Measurements from ENCODE around the gene OOSP1. TPM values are rescaled to one million over a fixed set of nuclear protein-coding genes. Genes with fewer than 3 reads are reported as not detected.

OOSP1 gene
- total and polyA plus RNA-seq, 8 donors: not detected

DNA sequence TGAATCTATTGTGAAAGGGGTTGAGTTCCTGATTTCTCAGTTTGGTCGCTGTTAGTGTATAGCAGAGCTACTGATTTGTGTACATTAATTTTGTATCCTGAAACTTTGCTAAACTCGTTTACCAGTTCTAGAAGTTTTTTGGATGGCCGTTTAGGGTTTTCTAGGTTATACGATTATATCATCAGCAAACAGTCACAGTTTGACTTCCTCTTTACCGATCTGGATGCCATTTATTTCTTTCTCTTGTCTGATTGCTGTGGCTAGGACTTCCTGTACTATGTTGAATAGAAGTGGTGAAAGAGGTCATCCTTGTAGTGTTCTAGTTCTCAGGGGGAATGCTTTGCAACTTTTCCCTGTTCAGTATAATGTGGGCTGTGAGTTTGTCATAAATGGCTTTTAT, 54.2 kb downstream of the OOSP1 start:
- TF ChIP-seq EP300 (IDR thresholded peaks at IDR 0.05): no peak

DNA sequence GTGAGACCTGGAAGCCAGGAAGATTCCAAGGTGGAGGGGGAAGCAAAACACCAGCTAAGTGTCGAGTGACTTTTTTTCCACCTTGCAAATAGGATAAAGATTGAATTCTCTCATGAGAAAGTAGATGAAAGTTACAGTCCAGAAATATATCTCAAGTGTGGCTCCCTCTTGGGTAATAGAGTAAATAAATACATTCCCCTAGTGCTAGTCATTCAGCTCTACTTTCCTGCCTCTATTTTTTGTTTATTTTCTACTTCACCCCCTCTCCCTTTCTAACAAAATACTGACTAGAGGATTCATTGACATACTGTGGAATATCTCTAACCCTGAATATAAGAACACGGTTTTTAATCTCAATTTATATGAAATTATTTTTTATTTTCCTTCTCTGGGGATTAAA, 59.6 kb downstream of the OOSP1 start:
- intact Hi-C loops (cut with DNase I; ENCODE audit: low total_unique reads): no loop called here
- no peaks in the 10 kb centered on the region for H3K36me3 ChIP-seq
- WGBS, 5 donors: 59 to 74% (median 62%) methylated on average over 2 of the region's 2 CpGs

More for the DNA sequence above, 54.2 kb downstream of the OOSP1 start:
- no peak for DNase-seq
- intact Hi-C loops (cut with DNase I; ENCODE audit: low total_unique reads): no loop called here
- peaks cover 0 to 17% (median 3%) of the 10 kb centered on the region in 4 donors for H3K9me3 ChIP-seq
- 53 to 80% (median 74%) methylated on average over 5 of the region's 5 CpGs for WGBS, 5 donors
- H3K27me3 ChIP-seq: no peaks in the 10 kb centered on the region
- H3K4me1 ChIP-seq: no peaks in the 10 kb centered on the region
- no peaks in the 10 kb centered on the region for H3K36me3 ChIP-seq
- H3K27ac ChIP-seq: no peak overlapping the region
- no peak overlapping the region for H3K4me3 ChIP-seq

DNA sequence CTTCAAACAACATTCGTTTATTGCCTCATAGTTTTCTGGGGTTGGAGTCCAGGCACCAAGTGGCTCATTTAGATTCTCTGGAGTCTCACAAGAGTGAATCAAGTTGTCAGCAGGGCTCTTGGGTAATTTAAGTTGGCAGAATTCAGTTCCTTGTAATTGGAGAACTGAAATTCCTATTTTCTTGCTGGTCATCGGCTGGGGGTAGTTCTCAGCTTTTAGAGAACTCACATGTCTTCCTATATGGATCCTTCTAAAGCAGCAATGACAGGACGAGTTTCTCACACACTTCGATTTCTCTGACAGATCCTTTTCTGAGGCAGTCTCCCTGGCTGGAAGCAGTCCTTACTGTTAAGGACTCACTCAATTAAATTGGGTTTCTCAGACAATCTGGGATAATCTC, 61.5 kb downstream of the OOSP1 start:
- H3K27me3 ChIP-seq: no peaks in the 10 kb centered on the region
- H3K4me3 ChIP-seq: no peak overlapping the region
- DNase-seq: no peak
- no peaks in the 10 kb centered on the region for H3K4me1 ChIP-seq
- WGBS, 5 donors: 79 to 91% (median 82%) methylated on average over 4 of the region's 4 CpGs
- intact Hi-C loops (cut with DNase I; ENCODE audit: low total_unique reads): no loop called here
- no peaks in the 10 kb centered on the region for H3K9me3 ChIP-seq
- H3K27ac ChIP-seq: no peak overlapping the region
- TF ChIP-seq POLR2AphosphoS5 (IDR thresholded peaks at IDR 0.05): no peak
- TF ChIP-seq EP300 (IDR thresholded peaks at IDR 0.05): no peak
- TF ChIP-seq, protein P1, sequence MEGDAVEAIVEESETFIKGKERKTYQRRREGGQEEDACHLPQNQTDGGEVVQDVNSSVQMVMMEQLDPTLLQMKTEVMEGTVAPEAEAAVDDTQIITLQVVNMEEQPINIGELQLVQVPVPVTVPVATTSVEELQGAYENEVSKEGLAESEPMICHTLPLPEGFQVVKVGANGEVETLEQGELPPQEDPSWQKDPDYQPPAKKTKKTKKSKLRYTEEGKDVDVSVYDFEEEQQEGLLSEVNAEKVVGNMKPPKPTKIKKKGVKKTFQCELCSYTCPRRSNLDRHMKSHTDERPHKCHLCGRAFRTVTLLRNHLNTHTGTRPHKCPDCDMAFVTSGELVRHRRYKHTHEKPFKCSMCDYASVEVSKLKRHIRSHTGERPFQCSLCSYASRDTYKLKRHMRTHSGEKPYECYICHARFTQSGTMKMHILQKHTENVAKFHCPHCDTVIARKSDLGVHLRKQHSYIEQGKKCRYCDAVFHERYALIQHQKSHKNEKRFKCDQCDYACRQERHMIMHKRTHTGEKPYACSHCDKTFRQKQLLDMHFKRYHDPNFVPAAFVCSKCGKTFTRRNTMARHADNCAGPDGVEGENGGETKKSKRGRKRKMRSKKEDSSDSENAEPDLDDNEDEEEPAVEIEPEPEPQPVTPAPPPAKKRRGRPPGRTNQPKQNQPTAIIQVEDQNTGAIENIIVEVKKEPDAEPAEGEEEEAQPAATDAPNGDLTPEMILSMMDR (IDR thresholded peaks at IDR 0.05): no peak
- no peak for TF ChIP-seq POLR2A (IDR thresholded peaks at IDR 0.05)
- H3K36me3 ChIP-seq: no peaks in the 10 kb centered on the region

More for the DNA sequence above, 59.6 kb downstream of the OOSP1 start:
- H3K27me3 ChIP-seq: no peaks in the 10 kb centered on the region
- no peaks in the 10 kb centered on the region for H3K9me3 ChIP-seq
- DNase-seq: no peak
- no peak overlapping the region for H3K27ac ChIP-seq
- H3K4me3 ChIP-seq: no peak overlapping the region
- TF ChIP-seq POLR2A (IDR thresholded peaks at IDR 0.05) (no peak), POLR2AphosphoS5 (IDR thresholded peaks at IDR 0.05) (no peak), EP300 (IDR thresholded peaks at IDR 0.05) (no peak)
- TF ChIP-seq, protein P1 (IDR thresholded peaks at IDR 0.05): no peak
- no peaks in the 10 kb centered on the region for H3K4me1 ChIP-seq

DNA sequence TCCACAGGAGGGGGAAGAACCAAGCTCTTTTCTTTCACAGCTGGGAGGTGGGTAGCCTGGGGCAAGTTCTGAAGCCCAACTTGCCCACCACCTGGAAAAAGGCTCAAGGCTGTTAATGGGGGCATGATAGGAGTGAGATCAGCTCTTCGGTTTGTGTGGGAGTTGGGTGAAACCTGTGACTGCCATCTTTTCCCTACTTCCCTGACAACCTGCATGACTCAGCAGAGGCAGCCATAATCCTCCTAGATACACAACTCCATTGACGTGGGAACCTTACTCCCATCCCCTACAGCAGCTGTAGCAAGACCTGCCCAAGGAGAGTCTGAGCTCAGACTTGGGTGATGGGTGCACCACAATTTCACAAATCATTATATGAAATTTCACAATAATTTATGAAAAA, 65.5 kb downstream of the OOSP1 start:
- 71 to 93% (median 86%) methylated on average over 2 of the region's 2 CpGs for WGBS, 5 donors
- H3K36me3 ChIP-seq: no peaks in the 10 kb centered on the region
- no peaks in the 10 kb centered on the region for H3K4me1 ChIP-seq
- intact Hi-C loops (cut with DNase I; ENCODE audit: low total_unique reads): no loop called here
- no peak overlapping the region for H3K27ac ChIP-seq
- DNase-seq: no peak
- no peaks in the 10 kb centered on the region for H3K27me3 ChIP-seq
- TF ChIP-seq, protein P1 (IDR thresholded peaks at IDR 0.05): no peak
- TF ChIP-seq POLR2A (IDR thresholded peaks at IDR 0.05) (no peak), POLR2AphosphoS5 (IDR thresholded peaks at IDR 0.05) (no peak), EP300 (IDR thresholded peaks at IDR 0.05) (no peak)
- H3K4me3 ChIP-seq: no peak overlapping the region
- no peaks in the 10 kb centered on the region for H3K9me3 ChIP-seq

DNA sequence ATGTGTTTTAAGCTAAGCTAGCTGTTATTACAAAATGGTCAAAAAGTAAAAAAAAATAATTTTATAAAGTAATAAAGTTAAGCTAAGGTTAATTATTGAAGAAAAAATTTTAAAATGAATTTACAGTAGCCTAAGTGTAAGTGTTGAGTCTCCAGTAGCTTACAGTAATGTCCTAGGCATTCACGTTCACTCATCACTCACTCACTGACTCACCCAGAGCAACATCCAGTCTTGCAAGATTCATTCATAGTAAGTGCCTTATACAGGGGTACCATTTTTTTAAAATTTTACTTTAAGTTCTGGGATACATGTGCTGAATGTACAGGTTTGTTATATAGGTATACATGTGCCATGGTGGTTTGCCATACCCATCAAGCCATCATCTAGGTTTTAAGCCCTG, 67.1 kb downstream of the OOSP1 start:
- intact Hi-C loops (cut with DNase I; ENCODE audit: low total_unique reads): no loop called here
- no peaks in the 10 kb centered on the region for H3K9me3 ChIP-seq
- H3K36me3 ChIP-seq: no peaks in the 10 kb centered on the region
- H3K27ac ChIP-seq: no peak overlapping the region
- no peaks in the 10 kb centered on the region for H3K27me3 ChIP-seq
- DNase-seq: no peak
- TF ChIP-seq EP300 (IDR thresholded peaks at IDR 0.05) (no peak), POLR2A (IDR thresholded peaks at IDR 0.05) (no peak)
- TF ChIP-seq, protein P1 (IDR thresholded peaks at IDR 0.05): no peak
- no peak overlapping the region for H3K4me3 ChIP-seq
- WGBS, 5 donors: 47 to 97% (median 92%) methylated on average over 1 of the region's 1 CpG
- H3K4me1 ChIP-seq: no peaks in the 10 kb centered on the region

Other genes starting within 250 kb of the OOSP1 start
- not detected for gene OR10V1, start 224.6 kb upstream of the OOSP1 start, total RNA-seq
- not detected for gene OR10V1, start 224.6 kb upstream of the OOSP1 start, polyA plus RNA-seq
- 100 to 1,000 TPM in 1 of 5 donors, 10 to 100 TPM in 4; 56.2 to 267 (median 67.2) TPM for gene STX3, start 183.1 kb upstream of the OOSP1 start, total RNA-seq
- gene STX3, start 183.1 kb upstream of the OOSP1 start, polyA plus RNA-seq: 10 to 100 TPM; 14.5 to 44.8 (median 21.7) TPM
- 10 to 100 TPM in 4 of 5 donors, 1 to 10 TPM in 1; 8.8 to 47.2 (median 28.6) TPM for gene MRPL16, start 127.7 kb upstream of the OOSP1 start, total RNA-seq
- gene MRPL16, start 127.7 kb upstream of the OOSP1 start, polyA plus RNA-seq: 10 to 100 TPM; 51.8 to 65.4 (median 58.0) TPM
- gene CBLIF, start 92.9 kb upstream of the OOSP1 start, total RNA-seq: 1,000 to 10,000 TPM in 2 of 5 donors, 100 to 1,000 TPM in 2, 1 to 10 TPM in 1; 2.9 to 2,010 (median 456) TPM
- gene CBLIF, start 92.9 kb upstream of the OOSP1 start, polyA plus RNA-seq: 100 to 1,000 TPM; 546 to 772 (median 712) TPM
- 10 to 100 TPM in 2 of 5 donors, 1 to 10 TPM in 1, under 1 TPM in 1, not detected in 1; 0.58 to 77.1 (median 36.2) TPM for gene TCN1, start 71.9 kb upstream of the OOSP1 start, total RNA-seq
- 10 to 100 TPM; 14.2 to 48.7 (median 40.8) TPM for gene TCN1, start 71.9 kb upstream of the OOSP1 start, polyA plus RNA-seq
- gene OOSP3, start 59.6 kb upstream of the OOSP1 start, total RNA-seq: not detected
- not detected for gene OOSP3, start 59.6 kb upstream of the OOSP1 start, polyA plus RNA-seq
- not detected for gene OOSP4A, start 25.6 kb downstream of the OOSP1 start, total RNA-seq
- not detected for gene OOSP4A, start 25.6 kb downstream of the OOSP1 start, polyA plus RNA-seq
- gene OOSP4B, start 78.7 kb downstream of the OOSP1 start, total RNA-seq: not detected
- gene OOSP4B, start 78.7 kb downstream of the OOSP1 start, polyA plus RNA-seq: not detected
- gene OOSP2, start 102.0 kb downstream of the OOSP1 start, total RNA-seq: not detected
- gene OOSP2, start 102.0 kb downstream of the OOSP1 start, polyA plus RNA-seq: not detected
- 1 to 10 TPM in 1 of 5 donors, not detected in 4; 2.4 TPM for gene MS4A3, start 118.2 kb downstream of the OOSP1 start, total RNA-seq
- gene MS4A3, start 118.2 kb downstream of the OOSP1 start, polyA plus RNA-seq: under 1 TPM in 2 of 3 donors, not detected in 1; 0.08 to 0.61 TPM
- 1 to 10 TPM in 2 of 5 donors, under 1 TPM in 1, not detected in 2; 0.58 to 7.4 (median 1.7) TPM for gene MS4A2, start 150.2 kb downstream of the OOSP1 start, total RNA-seq
- 1 to 10 TPM in 2 of 3 donors, under 1 TPM in 1; 0.23 to 7.9 (median 1.2) TPM for gene MS4A2, start 150.2 kb downstream of the OOSP1 start, polyA plus RNA-seq
- 10 to 100 TPM in 4 of 5 donors, 1 to 10 TPM in 1; 6.7 to 97.4 (median 53.2) TPM for gene MS4A6A, start 244.7 kb downstream of the OOSP1 start, total RNA-seq
- gene MS4A6A, start 244.7 kb downstream of the OOSP1 start, polyA plus RNA-seq: 10 to 100 TPM; 21.0 to 35.6 (median 34.2) TPM